Uterus (tissue), 2 donors: ENCODE measurements around the gene PCID2.
"Not testable (repeated sequence)": the region's sequence is repeated elsewhere in the genome, so short reads cannot be mapped to it uniquely, and the experiment has no call there.

Experiments
- CTCF ChIP-seq, 4 experiments: fragments of 200-600 bp in 2 of 4; fragments of 450-650 bp in 2 of 4; sonication (generic) in 2 of 4; IDR thresholded peaks; one replicate each; pipeline ENCODE4 v1.5.1; 2016 to 2019; ENCODE audit warnings: antibody characterized with exemption in 4 of 4, mild to moderate bottlenecking in 2 of 4, moderate library complexity in 1 of 4
- POLR2A ChIP-seq, 2 donors: fragments of 450-650 bp; IDR thresholded peaks; one replicate each; pipeline ENCODE4 v1.6.1; 2016; ENCODE audit warnings: antibody characterized with exemption in 2 of 2, mild to moderate bottlenecking in 1 of 2, moderate library complexity in 1 of 2

GRCh38 chr13:113161975-113162374, 46.5 kb downstream of the PCID2 start:
- not testable (repeated sequence) for TF ChIP-seq CTCF, POLR2A (IDR thresholded peaks at IDR 0.05)
